Right kidney (tissue), 9 donors: ENCODE data around the gene NAALADL2.

Source experiments
- DNase-seq: peaks from one replicate; pipeline ENCODE4 v3.0.0-alpha.2; 2016
- long read RNA-seq, 8 donors: transcript quantifications; one replicate each; lab custom pipeline, GENCODE V29; 2026

NAALADL2 gene
- long read RNA-seq, donor 1 = 0 reads
- long read RNA-seq, donor 2 = 0 reads
- long read RNA-seq, donor 3 = 0 reads
- long read RNA-seq, donor 4 = 0 reads
- long read RNA-seq, donor 5 = 0 reads
- long read RNA-seq, donor 6 = 0 reads
- long read RNA-seq, donor 7, partial matches to known transcripts = 7 of 7 reads
- long read RNA-seq, donor 7, other reads (novel, unspliced or antisense) = 0 of 7 reads
- long read RNA-seq, donor 8 = 0 reads

DNA sequence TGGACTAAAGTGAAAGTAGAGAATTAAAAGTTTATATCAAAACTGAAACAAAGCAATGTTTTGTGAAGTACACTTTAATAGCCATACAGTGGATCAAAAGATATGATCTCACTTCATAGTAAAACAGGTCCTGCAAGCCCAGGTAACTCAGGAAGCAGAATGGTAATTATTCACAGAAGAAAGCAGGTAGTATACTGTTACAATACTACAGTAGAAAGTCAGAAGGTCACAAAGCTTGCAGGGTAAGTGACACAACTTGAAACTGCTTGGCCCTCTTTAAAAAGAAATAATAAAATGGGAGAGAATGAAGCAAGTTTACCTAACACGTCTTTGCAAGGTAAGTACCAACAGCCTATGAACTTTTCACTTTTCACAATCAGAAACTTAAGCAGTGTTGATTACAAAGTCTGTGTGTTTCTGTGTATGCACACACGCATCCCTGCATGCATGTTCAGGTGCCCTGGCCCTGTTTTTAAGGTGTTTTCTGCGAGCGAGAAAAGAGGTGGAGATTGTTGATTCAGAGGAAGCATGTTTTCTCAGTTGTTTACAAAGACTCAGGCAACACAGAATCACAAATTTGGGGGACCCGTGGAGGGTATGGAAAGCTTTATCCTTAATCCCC is at the start of gene NAALADL2:
TSS of gene NAALADL2 (plus strand) at position 221 of the 622 bp plus-strand sequence.
- peak; percentile 36 for DNase-seq

- no peak for DNase-seq
Observed at GRCh38 chr3:174810254-174810653, 48.9 kb upstream of the NAALADL2 start.

GRCh38 chr3:174812172-174812862 is 46.8 kb upstream of the NAALADL2 start:
- no peak for DNase-seq

DNA sequence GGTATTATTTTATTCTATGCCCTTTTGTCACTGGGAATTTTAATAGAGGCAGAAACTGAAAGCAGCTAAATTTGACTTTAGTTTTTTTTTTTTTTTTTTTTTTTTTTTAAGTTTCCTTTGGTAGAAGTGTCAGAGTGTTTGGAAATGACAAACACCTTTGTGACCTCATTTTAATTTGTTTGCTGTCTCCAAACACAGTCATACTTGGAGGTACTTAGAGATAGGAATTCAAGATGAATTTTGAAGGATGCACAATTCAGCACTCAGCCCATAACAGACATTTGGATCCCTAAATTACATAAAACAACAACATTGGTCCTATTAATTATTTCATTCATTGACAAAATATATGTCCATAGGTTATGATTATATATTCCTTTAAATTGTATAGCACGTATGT is 43.4 kb upstream of the NAALADL2 start:
- DNase-seq = no peak

GRCh38 chr3:174820885-174821284 is 38.2 kb upstream of the NAALADL2 start:
- no peak for DNase-seq

DNA sequence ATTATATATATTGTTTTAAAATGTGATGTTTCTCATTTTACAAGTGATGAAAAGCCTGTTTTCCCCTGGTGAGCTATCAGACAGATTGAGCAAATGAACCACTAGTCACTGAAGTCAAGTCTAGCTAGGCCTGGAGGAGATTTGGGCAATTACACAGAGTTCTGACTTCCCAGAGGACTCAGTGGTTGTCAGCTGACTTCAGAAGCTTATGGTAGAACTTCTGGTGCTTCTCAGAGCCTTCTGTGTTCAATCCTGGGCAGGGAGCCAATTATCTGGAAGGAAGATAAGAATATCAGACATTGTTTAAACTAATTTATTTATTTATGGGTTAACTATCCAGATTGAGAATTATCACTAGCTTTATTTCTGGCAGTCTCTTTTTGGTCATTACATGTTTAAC is 37.7 kb upstream of the NAALADL2 start:
- DNase-seq = no peak

- DNase-seq = no peak
Observed at GRCh38 chr3:174822320-174822719, 36.8 kb upstream of the NAALADL2 start.

- no peak for DNase-seq
Observed at GRCh38 chr3:174826069-174826468, 33.1 kb upstream of the NAALADL2 start.

DNA sequence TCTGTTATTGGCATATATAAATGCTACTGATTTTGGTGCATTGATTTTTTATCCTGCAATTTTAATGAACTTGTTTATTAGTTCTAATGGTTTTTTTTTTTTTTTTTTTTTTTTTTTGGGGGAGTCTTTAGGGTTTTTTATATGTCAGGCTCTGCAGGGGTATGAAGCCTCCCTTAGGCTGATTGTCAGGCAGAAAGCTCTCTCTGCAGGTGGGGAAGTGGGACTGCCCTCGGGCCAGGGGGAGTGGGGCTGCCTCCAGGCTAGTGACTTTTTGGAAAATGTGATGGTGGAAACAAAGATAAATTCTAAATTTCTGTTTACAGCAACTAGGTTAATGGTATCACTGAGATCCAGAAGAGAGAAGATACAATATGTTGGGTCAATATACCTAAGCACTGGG is 14.4 kb upstream of the NAALADL2 start:
- no peak for DNase-seq

DNA sequence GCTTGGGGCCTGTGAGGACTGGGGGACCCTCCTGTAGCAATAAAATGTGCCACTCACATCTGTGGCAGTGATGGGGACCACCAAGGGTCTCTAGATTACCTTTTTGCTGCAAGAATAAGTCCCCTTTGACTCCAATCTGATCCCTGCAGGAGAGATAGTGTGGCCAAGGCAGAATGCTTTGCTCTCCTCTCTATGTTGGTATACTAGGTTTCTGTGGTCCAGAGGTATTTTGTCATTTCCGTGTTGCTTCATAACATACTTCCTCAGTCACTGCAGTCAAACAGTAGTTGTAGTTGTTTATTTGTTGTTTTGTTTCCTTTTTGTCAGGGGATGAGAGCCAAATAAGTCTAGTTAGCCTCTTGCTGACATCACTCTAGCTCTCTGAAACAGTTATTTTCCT is 13.1 kb upstream of the NAALADL2 start:
- DNase-seq = no peak

DNA sequence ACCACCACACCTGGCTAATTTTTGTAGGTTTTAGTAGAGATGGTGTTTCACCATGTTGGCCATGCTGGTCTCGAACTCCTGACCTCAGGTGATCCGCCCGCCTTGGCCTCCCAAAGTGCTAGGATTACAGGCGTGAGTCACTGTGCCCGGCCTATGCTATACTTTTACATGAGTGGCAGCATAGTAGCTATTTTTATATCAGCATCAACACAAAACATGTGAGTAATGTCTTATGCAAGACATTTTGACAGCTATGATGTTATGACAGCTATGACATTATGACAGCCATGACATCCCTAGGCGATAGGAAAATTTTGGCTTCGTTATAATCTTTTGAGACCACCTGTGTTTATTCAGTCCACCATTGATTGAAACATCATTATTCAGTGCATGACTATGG is 4.1 kb upstream of the NAALADL2 start:
- DNase-seq = no peak

DNA sequence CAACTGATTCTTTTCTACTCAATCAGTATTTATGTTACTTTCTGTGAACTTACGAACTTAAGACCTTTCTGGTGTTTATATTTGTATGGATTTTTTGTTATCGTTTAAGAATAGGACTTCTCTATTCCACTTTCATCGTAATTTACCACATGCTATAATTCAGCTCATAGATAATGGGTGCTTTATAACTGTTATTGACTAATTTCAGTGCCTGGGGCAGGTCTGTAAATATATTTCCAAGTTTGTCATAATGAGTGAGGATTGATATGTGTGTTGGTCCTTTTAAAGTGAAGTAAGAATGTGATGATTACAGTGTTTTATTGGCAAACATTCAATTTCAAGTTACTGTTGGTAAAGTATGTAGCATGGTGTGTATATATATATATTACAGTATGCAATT is 1.8 kb upstream of the NAALADL2 start:
- DNase-seq = no peak

- DNase-seq = no peak
Observed at GRCh38 chr3:174858353-174858752, 781 bp upstream of the NAALADL2 start.

GRCh38 chr3:174859756-174860155 is 622 bp downstream of the NAALADL2 start:
- no peak for DNase-seq

GRCh38 chr3:174862101-174862500 is 3.0 kb downstream of the NAALADL2 start:
- no peak for DNase-seq

GRCh38 chr3:174862666-174863065 is 3.5 kb downstream of the NAALADL2 start:
- DNase-seq = no peak

DNA sequence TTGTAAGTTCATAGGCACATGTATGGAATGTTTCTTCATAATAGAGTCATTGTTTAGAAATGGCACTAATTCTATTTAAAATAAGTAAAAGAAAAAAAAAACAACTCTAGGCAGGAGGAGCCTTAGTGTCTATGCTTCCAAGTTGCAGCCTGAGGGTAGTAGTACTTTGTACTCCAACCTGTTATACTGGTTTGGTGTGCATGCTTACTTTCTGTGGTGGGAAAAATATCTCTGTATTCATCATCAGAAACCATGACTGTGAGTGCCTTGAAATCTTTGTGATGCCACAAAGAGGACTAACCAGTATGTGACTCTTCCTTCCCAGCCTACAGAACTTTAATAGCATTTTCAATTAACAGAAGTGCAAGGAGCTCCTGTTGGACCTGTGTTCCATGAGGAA is 4.4 kb downstream of the NAALADL2 start:
- DNase-seq = no peak

DNA sequence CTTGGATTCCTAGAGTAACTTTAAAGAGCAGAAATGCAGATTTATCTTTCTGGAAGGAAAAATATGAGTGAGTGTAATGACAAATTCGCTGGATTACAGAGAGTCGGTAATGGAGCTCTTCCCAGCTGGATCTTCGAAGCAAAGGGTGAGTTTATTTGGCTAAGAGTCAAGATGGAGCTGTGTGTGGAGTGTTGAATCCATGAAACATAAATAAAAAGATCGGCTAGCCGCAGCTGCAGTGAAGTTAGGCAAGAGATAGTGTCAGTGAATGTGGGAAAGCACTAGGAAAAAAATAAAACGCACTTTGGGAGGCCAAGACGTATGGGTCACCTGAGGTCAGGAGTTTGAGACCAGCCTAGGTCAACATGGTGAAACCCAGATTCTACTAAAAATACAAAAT is 10.3 kb downstream of the NAALADL2 start:
- no peak for DNase-seq

- no peak for DNase-seq
Observed at GRCh38 chr3:174873832-174874657, 14.9 kb downstream of the NAALADL2 start.

DNA sequence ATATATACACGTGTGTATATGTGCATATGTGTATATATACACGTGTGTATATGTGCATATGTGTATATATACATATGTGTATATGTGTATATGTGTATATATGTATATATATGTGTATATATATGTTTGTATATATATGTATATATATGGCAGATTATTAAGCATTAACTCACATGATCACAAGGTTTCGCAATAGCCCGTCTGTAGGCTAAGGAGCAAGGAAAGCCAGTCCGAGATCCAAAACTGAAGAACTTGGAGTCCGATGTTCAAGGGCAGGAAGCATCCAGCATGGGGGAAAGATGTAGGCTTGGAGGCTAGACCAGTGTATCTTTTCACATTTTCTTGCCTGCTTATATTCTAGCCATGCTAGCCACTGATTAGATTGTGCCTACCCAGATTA is 23.7 kb downstream of the NAALADL2 start:
- no peak for DNase-seq

- no peak for DNase-seq
Observed at GRCh38 chr3:174883881-174884675, 24.9 kb downstream of the NAALADL2 start.
